SK-N-SH treated with all-trans-retinoic acid at 6 μM for 48 hours (cell line): Measurements from ENCODE around the gene CTRB1.
A peak's percentile ranks its signal among the peaks of the same experiment; 100 is the strongest.

Experiments used
- ATAC-seq: fragments of 200-7000 bp; cut with Tn5 transposase; 3 replicates; pipeline ENCODE4 v1.9.1; 2020; ENCODE audit warnings: mild to moderate bottlenecking, moderate library complexity
- GLIS3 ChIP-seq: fragments of 250-450 bp; sonication (Bioruptor Pico); IDR thresholded peaks from 2 replicates; pipeline ENCODE4 v1.5.0; 2020; ENCODE audit warnings: mild to moderate bottlenecking, moderate library complexity
- ZNF565 ChIP-seq: fragments of 450-650 bp; formaldehyde crosslinking; conservative IDR thresholded peaks from 2 replicates; pipeline ENCODE4 v1.5.0; 2020; ENCODE audit warnings: low read depth, mild to moderate bottlenecking, moderate library complexity

The CTRB1 gene

GRCh38 chr16:75273054-75273925 is 54.5 kb downstream of the CTRB1 start:
- ATAC-seq: peak; percentile 66
- TF ChIP-seq ZNF565 (CRISPR knock-in tag) (no peak), GLIS3 (no peak)
